GM12873 (cell line): ENCODE data around the gene SLC12A8.

ENCODE experiments used
- CTCF ChIP-seq: IDR thresholded peaks from 2 replicates; pipeline ENCODE4 v1.5.1; 2012; ENCODE audit warnings: low read depth, mild to moderate bottlenecking, moderate library complexity, low read length, control low read depth; ENCODE audit not compliant: insufficient read depth; ENCODE audit errors: missing control alignments

The SLC12A8 gene

DNA sequence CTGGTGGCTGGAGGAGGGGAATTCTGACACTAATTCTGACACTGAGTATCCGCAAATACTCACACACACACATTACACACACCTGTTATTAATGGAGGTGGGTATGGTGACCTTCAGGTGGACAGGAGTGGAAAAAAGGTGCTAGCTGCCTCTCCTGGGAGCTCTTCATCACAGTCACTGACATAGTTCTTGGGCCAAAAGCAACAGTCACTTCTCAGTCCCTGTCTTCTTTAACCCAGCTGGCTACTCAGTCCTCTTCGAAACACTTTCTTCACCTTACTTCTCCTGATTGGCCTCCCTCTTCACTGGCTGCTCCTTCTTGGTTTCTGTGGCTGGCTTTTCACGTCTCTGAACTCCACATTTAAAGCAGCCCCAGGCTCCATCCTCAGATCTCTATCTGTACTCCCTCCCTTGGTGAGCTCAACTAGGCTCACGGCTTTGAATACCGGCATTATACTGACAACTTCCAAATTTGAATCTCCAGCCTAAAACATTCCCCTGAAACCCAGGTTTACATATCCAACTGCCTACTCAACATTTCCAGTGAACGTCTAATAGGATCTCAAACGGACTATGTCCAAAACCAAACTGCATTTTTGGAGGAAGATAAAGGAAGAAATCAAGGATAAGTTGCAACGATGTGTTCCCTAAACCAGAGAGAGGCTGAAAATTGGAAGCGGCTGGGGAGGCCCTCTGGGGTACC, 103.6 kb downstream of the SLC12A8 start:
- no peak for TF ChIP-seq CTCF

GRCh38 chr3:125107861-125108567, 104.5 kb downstream of the SLC12A8 start:
- TF ChIP-seq CTCF, result no peak

- TF ChIP-seq CTCF, result no peak
These were observed 105.2 kb downstream of the SLC12A8 start for GRCh38 chr3:125107363-125107762.

DNA sequence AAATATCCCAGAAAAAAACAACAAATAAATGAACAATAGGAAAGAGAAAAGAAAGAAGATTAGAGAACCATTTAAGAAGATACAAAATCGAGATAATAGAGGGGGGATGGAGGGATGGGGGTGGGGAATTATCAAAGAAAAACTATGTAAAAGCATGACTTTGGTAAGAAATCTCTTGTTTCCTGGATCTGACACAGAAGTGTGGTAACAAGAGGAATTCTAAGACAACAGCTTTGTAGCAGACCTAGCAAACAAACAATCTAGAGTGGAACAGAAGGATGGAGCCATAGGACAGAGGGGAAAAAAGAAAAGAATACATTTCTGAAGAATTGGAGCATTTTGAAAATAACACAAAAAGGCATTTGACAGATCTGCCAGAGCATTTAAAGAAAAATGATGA, 107.4 kb downstream of the SLC12A8 start:
- TF ChIP-seq CTCF, result no peak

- TF ChIP-seq CTCF, result no peak
These were observed 107.9 kb downstream of the SLC12A8 start for GRCh38 chr3:125104639-125105038.

DNA sequence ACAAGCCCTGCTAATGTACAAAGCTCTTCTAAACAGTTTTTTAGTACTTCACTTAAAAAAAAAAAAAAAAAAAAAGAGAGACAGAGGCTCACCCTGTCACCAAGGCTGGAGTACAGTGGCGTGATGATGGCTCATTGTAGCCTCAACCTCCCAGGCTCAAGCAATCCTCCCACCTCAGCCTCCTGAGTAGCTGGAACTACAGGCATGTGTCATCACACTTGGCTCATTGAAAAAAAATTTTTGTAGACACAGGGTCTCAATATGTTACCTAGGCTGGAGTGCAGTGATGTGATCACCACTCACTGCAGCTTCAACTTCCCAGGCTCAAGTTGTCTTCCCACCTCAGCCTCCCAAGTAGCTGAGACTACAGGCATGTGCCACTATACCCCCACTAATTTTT, 109.1 kb downstream of the SLC12A8 start:
- no peak for TF ChIP-seq CTCF

DNA sequence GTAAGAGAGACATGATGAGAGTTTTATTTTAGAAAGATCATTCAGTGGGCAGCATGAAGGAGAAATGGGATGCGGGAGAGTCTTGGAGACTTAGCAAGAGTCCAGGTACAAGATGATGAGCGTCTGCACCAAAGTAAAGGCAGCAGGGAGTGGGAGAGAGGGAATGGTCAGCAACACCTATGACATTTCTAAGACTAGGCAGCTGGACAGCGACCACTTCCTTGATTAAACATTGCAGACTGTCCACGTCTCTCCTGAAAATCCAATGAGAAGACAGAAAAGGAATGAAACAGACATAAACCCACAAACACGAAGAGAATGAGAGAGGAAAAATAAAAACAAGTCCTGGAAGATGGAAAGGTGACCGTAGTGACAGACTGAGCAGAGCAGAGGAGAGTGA, 110.1 kb downstream of the SLC12A8 start:
- TF ChIP-seq CTCF, result no peak
